Neural progenitor cell (in vitro differentiated cells): ENCODE measurements around the gene RRP8. TPM values are rescaled to one million over a fixed set of nuclear protein-coding genes. Genes with fewer than 3 reads are reported as not detected.

Experiments
- DNase-seq: peaks from one replicate; pipeline ENCODE4 v3.0.0-alpha.2; 2016; ENCODE audit warnings: low spot score
- H2AFZ ChIP-seq: fragments of 200-600 bp; sonication (generic); replicated peaks from 2 replicates; pipeline ENCODE4 v1.6.1; 2016; ENCODE audit warnings: antibody characterized with exemption
- H3F3A ChIP-seq: fragments of 200-600 bp; sonication (generic); 2 replicates; pipeline ENCODE4 v1.6.1; 2016; ENCODE audit warnings: antibody characterized with exemption, low read depth
- H3K27ac ChIP-seq: fragments of 200-600 bp; sonication (generic); 2 replicates; pipeline ENCODE4 v1.5.1; 2016; ENCODE audit warnings: mild to moderate bottlenecking
- H3K27me3 ChIP-seq: fragments of 200-600 bp; sonication (generic); 2 replicates; pipeline ENCODE4 v1.6.1; 2016; ENCODE audit warnings: mild to moderate bottlenecking, moderate library complexity
- H3K36me3 ChIP-seq: fragments of 200-600 bp; sonication (generic); 2 replicates; pipeline ENCODE4 v1.5.1; 2016
- H3K4me1 ChIP-seq: fragments of 200-600 bp; sonication (generic); 2 replicates; pipeline ENCODE4 v1.6.1; 2016; ENCODE audit warnings: mixed run types
- H3K4me2 ChIP-seq: fragments of 200-600 bp; sonication (generic); 2 replicates; pipeline ENCODE4 v1.6.1; 2016
- H3K4me3 ChIP-seq: fragments of 200-600 bp; sonication (generic); 2 replicates; pipeline ENCODE4 v1.5.1; 2016
- H3K79me2 ChIP-seq: fragments of 200-600 bp; sonication (generic); 2 replicates; pipeline ENCODE4 v1.6.1; 2016; ENCODE audit warnings: low read depth
- H3K9ac ChIP-seq: fragments of 200-600 bp; sonication (generic); 2 replicates; pipeline ENCODE4 v1.6.1; 2016
- H3K9me3 ChIP-seq: fragments of 200-600 bp; sonication (generic); 2 replicates; pipeline ENCODE4 v1.5.1; 2016; ENCODE audit warnings: low read depth
- H4K20me1 ChIP-seq: fragments of 200-600 bp; sonication (generic); 2 replicates; pipeline ENCODE4 v1.6.1; 2016; ENCODE audit warnings: low read depth
- H3K27ac Mint-ChIP-seq: 3 replicates; pipeline ENCODE4 v1.8.0; 2021; ENCODE audit warnings: mixed read lengths
- H3K27me3 Mint-ChIP-seq: 2 replicates; pipeline ENCODE4 v1.8.0; 2022; ENCODE audit warnings: low read depth, mild to moderate bottlenecking, inconsistent platforms, moderate library complexity, mixed read lengths; ENCODE audit not compliant: insufficient read depth
- H3K36me3 Mint-ChIP-seq: 3 replicates; pipeline ENCODE4 v1.8.0; 2021; ENCODE audit warnings: mixed read lengths
- H3K4me1 Mint-ChIP-seq: 3 replicates; pipeline ENCODE4 v1.8.0; 2021; ENCODE audit warnings: mixed read lengths
- H3K4me3 Mint-ChIP-seq: 3 replicates; pipeline ENCODE4 v1.8.0; 2021; ENCODE audit warnings: mild to moderate bottlenecking, moderate library complexity, mixed read lengths
- H3K9me3 Mint-ChIP-seq: 3 replicates; pipeline ENCODE4 v1.8.0; 2020; ENCODE audit warnings: mixed read lengths
- EZH2 ChIP-seq: fragments of 200-600 bp; sonication (generic); IDR thresholded peaks from 2 replicates; pipeline ENCODE4 v1.6.1; 2017; ENCODE audit warnings: antibody characterized with exemption, mild to moderate bottlenecking, moderate library complexity
- EZH2phosphoT487 ChIP-seq: fragments of 200-600 bp; sonication (generic); IDR thresholded peaks from 2 replicates; pipeline ENCODE4 v1.6.1; 2017; ENCODE audit warnings: antibody characterized with exemption
- total RNA-seq: library from RNA; depleted of rRNA; stranded (reverse); fragments of >200 nt; gene quantifications from 2 replicates; pipeline ENCODE4 v1.2.3, GENCODE V29; 2015; ENCODE audit warnings: low replicate concordance
- TF ChIP-seq, protein P1 (sequence below): fragments of 200-600 bp; sonication (generic); IDR thresholded peaks from 2 replicates; pipeline ENCODE4 v1.5.1; 2017; ENCODE audit warnings: antibody characterized with exemption, mild to moderate bottlenecking

The RRP8 gene
- total RNA-seq, 1 donor from 2014 or later = 16.0 TPM

DNA sequence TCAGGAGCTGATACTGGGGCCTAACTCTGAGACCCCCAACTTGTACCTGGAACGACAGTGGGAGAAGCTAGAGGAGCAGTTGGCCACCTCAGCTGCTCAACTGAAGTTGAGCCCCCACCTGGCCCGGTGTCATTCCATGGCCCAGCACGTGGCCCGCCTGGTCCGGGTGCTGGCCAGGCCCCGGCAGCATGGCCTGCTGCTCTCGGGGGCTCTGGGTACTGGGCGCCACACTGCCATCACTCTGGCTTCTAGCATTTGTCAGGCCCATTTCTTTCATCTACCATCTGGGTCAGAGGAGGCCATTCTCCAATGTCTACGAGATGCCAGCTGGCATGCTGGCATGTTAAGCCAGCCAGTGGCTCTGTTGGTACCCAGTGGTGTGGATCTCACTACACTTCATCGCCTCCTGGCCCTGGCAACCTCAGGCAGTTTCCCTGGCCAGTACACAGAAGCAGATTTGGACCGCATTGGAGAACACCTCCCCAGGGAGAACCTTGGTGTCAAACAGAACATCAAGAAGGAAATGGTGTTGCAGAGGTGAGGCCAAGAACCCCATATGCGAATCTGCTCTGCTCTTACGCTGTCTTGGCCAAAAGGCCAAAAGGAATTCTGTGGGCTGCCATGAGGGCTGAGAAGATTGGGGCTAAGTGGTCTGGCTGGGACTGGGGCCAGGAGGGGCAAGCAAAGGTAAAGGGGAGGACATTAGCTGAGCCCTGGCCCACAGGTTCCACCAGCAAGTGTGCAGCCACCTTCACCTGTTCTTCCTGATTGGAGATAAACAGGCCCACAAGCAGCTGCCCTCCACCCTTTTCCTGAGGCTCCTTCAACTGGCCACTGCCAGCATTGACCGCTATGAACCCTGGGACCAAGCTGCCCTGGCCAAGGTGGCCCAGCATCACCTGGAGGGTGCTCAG is 45.4 kb downstream of the RRP8 start:
- DNase-seq = no peak
- Mint-ChIP-seq H3K9me3 (no peaks in the 10 kb centered on the region), H3K27me3 (peaks cover 5% of the 10 kb centered on the region), H3K4me3 (no peak overlapping the region), H3K27ac (no peak overlapping the region), H3K4me1 (no peaks in the 10 kb centered on the region), H3K36me3 (no peaks in the 10 kb centered on the region)
- Histone ChIP-seq H3K9me3 (no peaks in the 10 kb centered on the region), H3K4me2 (no peak overlapping the region), H3K9ac (no peak overlapping the region), H3F3A (no peaks in the 10 kb centered on the region), H3K36me3 (no peaks in the 10 kb centered on the region), H3K4me1 (no peaks in the 10 kb centered on the region), H3K4me3 (no peak overlapping the region), H2AFZ (no peak overlapping the region), H3K27me3 (no peaks in the 10 kb centered on the region), H3K27ac (no peak overlapping the region), H3K79me2 (no peaks in the 10 kb centered on the region), H4K20me1 (no peaks in the 10 kb centered on the region)
- no peak for TF ChIP-seq EZH2phosphoT487
- no peak for TF ChIP-seq EZH2
- TF ChIP-seq, protein P1, sequence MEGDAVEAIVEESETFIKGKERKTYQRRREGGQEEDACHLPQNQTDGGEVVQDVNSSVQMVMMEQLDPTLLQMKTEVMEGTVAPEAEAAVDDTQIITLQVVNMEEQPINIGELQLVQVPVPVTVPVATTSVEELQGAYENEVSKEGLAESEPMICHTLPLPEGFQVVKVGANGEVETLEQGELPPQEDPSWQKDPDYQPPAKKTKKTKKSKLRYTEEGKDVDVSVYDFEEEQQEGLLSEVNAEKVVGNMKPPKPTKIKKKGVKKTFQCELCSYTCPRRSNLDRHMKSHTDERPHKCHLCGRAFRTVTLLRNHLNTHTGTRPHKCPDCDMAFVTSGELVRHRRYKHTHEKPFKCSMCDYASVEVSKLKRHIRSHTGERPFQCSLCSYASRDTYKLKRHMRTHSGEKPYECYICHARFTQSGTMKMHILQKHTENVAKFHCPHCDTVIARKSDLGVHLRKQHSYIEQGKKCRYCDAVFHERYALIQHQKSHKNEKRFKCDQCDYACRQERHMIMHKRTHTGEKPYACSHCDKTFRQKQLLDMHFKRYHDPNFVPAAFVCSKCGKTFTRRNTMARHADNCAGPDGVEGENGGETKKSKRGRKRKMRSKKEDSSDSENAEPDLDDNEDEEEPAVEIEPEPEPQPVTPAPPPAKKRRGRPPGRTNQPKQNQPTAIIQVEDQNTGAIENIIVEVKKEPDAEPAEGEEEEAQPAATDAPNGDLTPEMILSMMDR = no peak

DNA sequence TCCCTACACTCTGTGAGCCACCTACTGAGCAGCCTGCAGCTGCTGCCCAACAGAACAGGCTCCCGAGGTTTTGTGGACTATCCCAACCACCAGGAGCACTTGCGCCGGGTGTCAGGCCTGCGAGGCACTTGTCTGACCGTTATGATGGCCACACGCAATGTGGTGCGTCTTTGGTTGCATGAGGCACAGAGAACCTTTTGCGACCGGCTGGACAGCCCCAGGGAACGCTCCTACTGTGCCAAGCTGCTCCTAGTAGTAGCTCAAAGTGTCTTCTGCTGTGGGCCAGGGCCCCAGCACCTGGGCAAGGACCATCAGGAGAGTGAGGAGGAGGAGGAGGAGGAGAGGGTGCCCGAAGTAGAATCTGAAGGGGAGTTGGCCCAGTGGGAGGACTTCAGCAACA is 46.4 kb downstream of the RRP8 start:
- no peak for DNase-seq
- H4K20me1 ChIP-seq = no peaks in the 10 kb centered on the region
- no peaks in the 10 kb centered on the region for H3K4me1 Mint-ChIP-seq
- no peaks in the 10 kb centered on the region for H3K4me1 ChIP-seq
- H3F3A ChIP-seq = no peaks in the 10 kb centered on the region
- no peak overlapping the region for H3K27ac ChIP-seq
- H3K9me3 ChIP-seq = no peaks in the 10 kb centered on the region
- H3K4me2 ChIP-seq = no peak overlapping the region
- H3K27me3 ChIP-seq = no peaks in the 10 kb centered on the region
- TF ChIP-seq EZH2 (no peak), EZH2phosphoT487 (no peak)
- TF ChIP-seq, protein P1 = no peak
- H3K27ac Mint-ChIP-seq = no peak overlapping the region
- no peaks in the 10 kb centered on the region for H3K79me2 ChIP-seq
- no peak overlapping the region for H3K4me3 ChIP-seq
- no peaks in the 10 kb centered on the region for H3K36me3 ChIP-seq
- no peaks in the 10 kb centered on the region for H3K36me3 Mint-ChIP-seq
- no peaks in the 10 kb centered on the region for H3K9me3 Mint-ChIP-seq
- no peak overlapping the region for H3K4me3 Mint-ChIP-seq
- H3K9ac ChIP-seq = no peak overlapping the region
- peaks cover 5% of the 10 kb centered on the region for H3K27me3 Mint-ChIP-seq
- H2AFZ ChIP-seq = no peak overlapping the region

DNA sequence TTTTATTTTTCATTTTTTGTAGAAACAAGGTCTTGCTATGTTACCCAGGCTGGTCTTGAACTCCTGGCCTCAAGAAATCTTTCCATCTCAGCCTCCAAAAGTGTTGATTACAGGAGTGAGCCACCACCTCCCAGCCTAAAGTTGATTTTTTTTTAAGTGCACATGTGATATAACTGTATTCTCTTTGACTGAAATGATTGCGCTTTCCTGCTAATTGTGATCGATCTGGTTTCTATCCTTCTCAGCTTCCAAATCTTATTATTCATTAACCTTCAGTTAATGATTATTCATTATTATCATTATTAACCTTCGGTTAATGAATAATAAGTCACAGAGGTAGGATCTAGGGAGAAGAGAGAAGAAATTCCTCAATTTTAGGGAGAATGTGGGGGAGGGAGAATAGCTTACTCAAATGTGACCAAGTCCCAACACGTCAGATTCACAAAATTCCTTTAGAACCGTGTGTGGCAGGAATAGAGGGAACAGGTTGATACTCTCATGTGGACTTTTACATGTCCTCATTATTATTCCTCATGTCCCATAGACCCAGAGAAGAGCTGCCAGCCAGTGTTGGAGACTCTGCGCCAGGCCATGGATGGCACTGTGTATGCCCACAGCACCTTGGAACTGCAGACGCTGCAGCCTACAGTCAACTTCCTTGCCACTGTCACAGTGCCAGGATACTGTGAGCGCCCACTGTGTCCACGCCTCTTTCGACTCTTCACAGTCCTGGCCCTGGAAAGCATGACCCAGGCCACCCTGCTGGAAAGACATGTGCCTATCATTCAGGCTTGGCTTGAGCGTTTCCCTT is 47.1 kb downstream of the RRP8 start:
- no peaks in the 10 kb centered on the region for H3K9me3 Mint-ChIP-seq
- Histone ChIP-seq H3K4me3 (no peak overlapping the region), H3F3A (no peaks in the 10 kb centered on the region), H3K36me3 (no peaks in the 10 kb centered on the region), H3K4me1 (no peaks in the 10 kb centered on the region), H3K9me3 (no peaks in the 10 kb centered on the region), H3K4me2 (no peak overlapping the region), H2AFZ (no peak overlapping the region), H4K20me1 (no peaks in the 10 kb centered on the region), H3K27ac (no peak overlapping the region), H3K9ac (no peak overlapping the region), H3K79me2 (no peaks in the 10 kb centered on the region), H3K27me3 (no peaks in the 10 kb centered on the region)
- no peaks in the 10 kb centered on the region for H3K4me1 Mint-ChIP-seq
- no peak overlapping the region for H3K27ac Mint-ChIP-seq
- H3K27me3 Mint-ChIP-seq = peaks cover 5% of the 10 kb centered on the region
- no peaks in the 10 kb centered on the region for H3K36me3 Mint-ChIP-seq
- TF ChIP-seq EZH2phosphoT487 (no peak), EZH2 (no peak)
- TF ChIP-seq, protein P1 = no peak
- no peak overlapping the region for H3K4me3 Mint-ChIP-seq
- no peak for DNase-seq
